ENCODE measurements around the gene IL4I1. TPM values are rescaled to one million over a fixed set of nuclear protein-coding genes. Genes with fewer than 3 reads are reported as not detected.
A peak's percentile ranks its signal among the peaks of the same experiment; 100 is the strongest.

IL4I1 gene
- total and polyA plus RNA-seq, 4 donors, result 0.30 to 1.3 (median 0.61) TPM

- 95% methylated on average over 9 of the region's 10 CpGs for WGBS (ENCODE audit: insufficient coverage)
- H3K27ac ChIP-seq (ENCODE audit: low read depth, low read length), result no peak overlapping the region
- H3K9me3 ChIP-seq (ENCODE audit: control insufficient read depth, insufficient read depth, low read length), result no peaks in the 10 kb centered on the region
- H3K36me3 ChIP-seq (ENCODE audit: control insufficient read depth, insufficient read depth, low read length), result peaks cover 70% of the 10 kb centered on the region
- no peak for DNase-seq (ENCODE audit: low read depth in 4 of 6, low spot score in 6 of 6)
- H3K4me3 ChIP-seq (ENCODE audit: low read depth, low read length), result no peak overlapping the region
- no peaks in the 10 kb centered on the region for H3K27me3 ChIP-seq (ENCODE audit: control insufficient read depth, insufficient read depth, low read length)
- H3K4me1 ChIP-seq (ENCODE audit: control insufficient read depth, insufficient read depth, low read length), result peaks cover 19% of the 10 kb centered on the region
These were observed 16.4 kb downstream of the IL4I1 start for GRCh38 chr19:49880162-49880869.

DNA sequence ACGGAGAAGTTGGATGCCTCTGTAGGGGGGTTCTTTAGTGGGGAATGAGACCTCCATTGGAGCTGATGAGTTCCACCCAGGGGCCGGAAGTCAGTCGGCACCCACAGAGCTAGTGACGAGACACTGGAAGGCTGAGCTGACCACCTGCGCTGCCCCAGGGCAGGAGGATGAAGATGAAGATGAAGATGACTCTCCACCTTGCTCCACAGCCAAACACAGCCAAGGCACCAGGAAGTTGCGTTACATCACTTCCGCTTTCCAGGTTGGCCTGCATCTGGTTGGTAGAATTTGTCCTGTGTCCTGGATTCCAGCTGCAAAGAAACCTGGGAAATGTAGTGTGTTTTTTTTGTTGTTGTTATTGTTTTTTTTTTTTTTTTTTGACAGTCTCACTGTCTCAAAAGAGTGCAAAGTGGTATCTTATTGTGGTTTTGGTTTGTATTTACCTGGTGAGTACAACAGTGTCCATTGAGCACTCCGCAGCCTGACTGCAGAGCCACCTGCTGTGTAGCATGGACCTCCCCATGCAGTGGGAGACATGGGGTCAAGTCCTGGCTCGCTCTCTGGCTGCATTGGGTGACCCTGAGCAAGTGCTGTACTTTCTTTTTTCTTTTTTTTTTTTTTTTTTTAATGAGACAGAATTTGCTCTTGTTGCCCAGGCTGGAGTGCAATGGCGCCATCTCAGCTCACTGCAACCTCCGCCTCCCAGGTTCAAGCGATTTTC lies 17.3 kb downstream of the IL4I1 start:
- DNase-seq (ENCODE audit: low read depth in 4 of 6, low spot score in 6 of 6), result no peak
- no peaks in the 10 kb centered on the region for H3K9me3 ChIP-seq (ENCODE audit: control insufficient read depth, insufficient read depth, low read length)
- H3K4me1 ChIP-seq (ENCODE audit: control insufficient read depth, insufficient read depth, low read length), result peaks cover 23% of the 10 kb centered on the region
- H3K4me3 ChIP-seq (ENCODE audit: low read depth, low read length), result no peak overlapping the region
- no peaks in the 10 kb centered on the region for H3K27me3 ChIP-seq (ENCODE audit: control insufficient read depth, insufficient read depth, low read length)
- no peak overlapping the region for H3K27ac ChIP-seq (ENCODE audit: low read depth, low read length)
- peaks cover 69% of the 10 kb centered on the region for H3K36me3 ChIP-seq (ENCODE audit: control insufficient read depth, insufficient read depth, low read length)
- 94% methylated on average over 7 of the region's 12 CpGs for WGBS (ENCODE audit: insufficient coverage)

- 82% methylated on average over 9 of the region's 9 CpGs for WGBS (ENCODE audit: insufficient coverage)
- Histone ChIP-seq H3K36me3 (ENCODE audit: control insufficient read depth, insufficient read depth, low read length) (peaks cover 69% of the 10 kb centered on the region), H3K27me3 (ENCODE audit: control insufficient read depth, insufficient read depth, low read length) (no peaks in the 10 kb centered on the region), H3K4me1 (ENCODE audit: control insufficient read depth, insufficient read depth, low read length) (peaks cover 23% of the 10 kb centered on the region), H3K9me3 (ENCODE audit: control insufficient read depth, insufficient read depth, low read length) (no peaks in the 10 kb centered on the region), H3K4me3 (ENCODE audit: low read depth, low read length) (no peak overlapping the region), H3K27ac (ENCODE audit: low read depth, low read length) (peak overlapping the region; percentile 100)
- no peak for DNase-seq (ENCODE audit: low read depth in 4 of 6, low spot score in 6 of 6)
These were observed 18.0 kb downstream of the IL4I1 start for GRCh38 chr19:49878744-49879070.

DNA sequence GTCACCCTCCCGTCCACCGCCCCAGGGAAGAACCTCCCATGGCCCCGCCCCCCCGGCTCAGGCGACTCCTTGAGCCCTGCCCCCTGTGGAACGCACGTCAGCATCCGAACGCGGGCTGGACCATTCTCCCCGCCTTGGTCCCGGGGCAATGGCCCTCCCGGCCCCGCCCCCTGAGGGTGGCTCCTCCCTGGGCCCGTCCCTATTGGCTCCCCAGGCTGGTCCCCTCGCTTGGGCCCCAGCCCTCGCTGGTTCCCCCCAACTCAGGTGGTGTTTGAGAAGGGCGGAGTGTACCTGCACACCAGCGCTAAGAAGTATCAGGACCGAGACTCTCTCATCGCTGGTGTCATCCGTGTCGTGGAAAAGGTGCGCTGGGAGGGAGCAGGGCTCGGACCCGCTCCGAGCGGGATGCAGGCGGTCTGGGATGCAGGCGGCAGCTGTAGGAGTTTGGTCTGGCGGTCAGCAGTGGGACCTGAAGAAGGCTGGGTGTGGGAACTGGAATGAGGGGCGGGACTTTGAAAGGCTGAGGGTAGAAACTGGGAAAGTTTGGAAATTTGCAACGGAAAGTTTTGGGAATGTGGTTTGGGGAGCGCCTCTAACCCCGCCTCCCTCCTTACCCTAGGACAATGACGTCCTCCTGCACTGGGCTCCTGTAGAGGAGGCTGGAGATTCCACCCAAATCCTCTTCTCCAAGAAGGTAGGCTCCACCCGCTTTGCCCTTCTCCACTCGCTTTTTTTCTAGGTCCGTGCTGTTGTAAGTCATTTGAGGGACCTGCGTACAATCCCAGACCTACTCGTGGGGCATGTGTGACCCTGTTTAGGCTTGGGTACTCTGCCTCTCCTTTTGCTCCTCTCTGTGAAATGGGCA lies 18.6 kb downstream of the IL4I1 start:
- WGBS (ENCODE audit: insufficient coverage), result 5% methylated on average over 37 of the region's 41 CpGs
- Histone ChIP-seq H3K4me3 (ENCODE audit: low read depth, low read length) (peak overlapping the region; percentile 96), H3K27ac (ENCODE audit: low read depth, low read length) (peak overlapping the region; percentile 100), H3K9me3 (ENCODE audit: control insufficient read depth, insufficient read depth, low read length) (no peaks in the 10 kb centered on the region), H3K36me3 (ENCODE audit: control insufficient read depth, insufficient read depth, low read length) (peaks cover 69% of the 10 kb centered on the region), H3K4me1 (ENCODE audit: control insufficient read depth, insufficient read depth, low read length) (peaks cover 23% of the 10 kb centered on the region), H3K27me3 (ENCODE audit: control insufficient read depth, insufficient read depth, low read length) (no peaks in the 10 kb centered on the region)
- DNase-seq (ENCODE audit: low read depth in 4 of 6, low spot score in 6 of 6), result peak in 5 of 6 donors; percentile 71 to 96 (median 81)

- under 1% methylated on average over 61 of the region's 61 CpGs for WGBS (ENCODE audit: insufficient coverage)
- H3K36me3 ChIP-seq (ENCODE audit: control insufficient read depth, insufficient read depth, low read length), result peaks cover 69% of the 10 kb centered on the region
- peak; percentile 99 to 100 (median 100) for DNase-seq (ENCODE audit: low read depth in 4 of 6, low spot score in 6 of 6)
- peak within 1 kb of the TSS; percentile 100 for H3K27ac ChIP-seq (ENCODE audit: low read depth, low read length)
- peaks cover 23% of the 10 kb centered on the region for H3K4me1 ChIP-seq (ENCODE audit: control insufficient read depth, insufficient read depth, low read length)
- H3K4me3 ChIP-seq (ENCODE audit: low read depth, low read length), result peak within 1 kb of the TSS; percentile 96
- no peaks in the 10 kb centered on the region for H3K9me3 ChIP-seq (ENCODE audit: control insufficient read depth, insufficient read depth, low read length)
- H3K27me3 ChIP-seq (ENCODE audit: control insufficient read depth, insufficient read depth, low read length), result no peaks in the 10 kb centered on the region
These were observed 19.4 kb downstream of the IL4I1 start, which contains the start of the genes AKT1S1 and TBC1D17 for GRCh38 chr19:49877020-49877878. TSS of gene AKT1S1 (minus strand) at chr19:49877355. CDS start at chr19:49873295, 4,060 bp downstream. TSS of gene TBC1D17 (plus strand) at chr19:49877702. CDS start at chr19:49877724, 22 bp downstream.

GRCh38 chr19:49876422-49877019 lies 20.2 kb downstream of the IL4I1 start:
- peak overlapping the region; percentile 96 for H3K4me3 ChIP-seq (ENCODE audit: low read depth, low read length)
- H3K27me3 ChIP-seq (ENCODE audit: control insufficient read depth, insufficient read depth, low read length), result no peaks in the 10 kb centered on the region
- peaks cover 23% of the 10 kb centered on the region for H3K4me1 ChIP-seq (ENCODE audit: control insufficient read depth, insufficient read depth, low read length)
- peaks cover 66% of the 10 kb centered on the region for H3K36me3 ChIP-seq (ENCODE audit: control insufficient read depth, insufficient read depth, low read length)
- H3K27ac ChIP-seq (ENCODE audit: low read depth, low read length), result peak overlapping the region; percentile 100
- DNase-seq (ENCODE audit: low read depth in 4 of 6, low spot score in 6 of 6), result peak; percentile 96 to 100 (median 99)
- WGBS (ENCODE audit: insufficient coverage), result under 1% methylated on average over 46 of the region's 46 CpGs
- H3K9me3 ChIP-seq (ENCODE audit: control insufficient read depth, insufficient read depth, low read length), result no peaks in the 10 kb centered on the region

- H3K4me3 ChIP-seq (ENCODE audit: low read depth, low read length), result peak overlapping the region; percentile 96
- H3K27ac ChIP-seq (ENCODE audit: low read depth, low read length), result peak overlapping the region; percentile 100
- under 1% methylated on average over 24 of the region's 28 CpGs for WGBS (ENCODE audit: insufficient coverage)
- no peaks in the 10 kb centered on the region for H3K27me3 ChIP-seq (ENCODE audit: control insufficient read depth, insufficient read depth, low read length)
- DNase-seq (ENCODE audit: low read depth in 4 of 6, low spot score in 6 of 6), result peak in 5 of 6 donors; percentile 52 to 93 (median 58)
- peaks cover 66% of the 10 kb centered on the region for H3K36me3 ChIP-seq (ENCODE audit: control insufficient read depth, insufficient read depth, low read length)
- no peaks in the 10 kb centered on the region for H3K9me3 ChIP-seq (ENCODE audit: control insufficient read depth, insufficient read depth, low read length)
- peaks cover 25% of the 10 kb centered on the region for H3K4me1 ChIP-seq (ENCODE audit: control insufficient read depth, insufficient read depth, low read length)
These were observed 20.7 kb downstream of the IL4I1 start for GRCh38 chr19:49875857-49876421.

GRCh38 chr19:49875177-49875576 lies 21.5 kb downstream of the IL4I1 start:
- peak overlapping the region; percentile 100 for H3K27ac ChIP-seq (ENCODE audit: low read depth, low read length)
- H3K4me3 ChIP-seq (ENCODE audit: low read depth, low read length), result no peak overlapping the region
- 75% methylated on average over 1 of the region's 4 CpGs for WGBS (ENCODE audit: insufficient coverage)
- no peak for DNase-seq (ENCODE audit: low read depth in 4 of 6, low spot score in 6 of 6)
- H3K36me3 ChIP-seq (ENCODE audit: control insufficient read depth, insufficient read depth, low read length), result peaks cover 66% of the 10 kb centered on the region
- H3K27me3 ChIP-seq (ENCODE audit: control insufficient read depth, insufficient read depth, low read length), result no peaks in the 10 kb centered on the region
- no peaks in the 10 kb centered on the region for H3K9me3 ChIP-seq (ENCODE audit: control insufficient read depth, insufficient read depth, low read length)
- H3K4me1 ChIP-seq (ENCODE audit: control insufficient read depth, insufficient read depth, low read length), result peaks cover 33% of the 10 kb centered on the region
